Fibroblast of lung (primary cell): ENCODE data around the gene DHRS9.

Source experiments
- EZH2 ChIP-seq: IDR thresholded peaks from 2 replicates; pipeline ENCODE4 v1.5.1; 2012; ENCODE audit warnings: low read length, control low read depth, mild to moderate bottlenecking; ENCODE audit errors: missing control alignments
- TF ChIP-seq, protein P1 (sequence below), 2 donors: IDR thresholded peaks in 1 of 2; conservative IDR thresholded peaks in 1 of 2; 1 replicate in 1 of 2; 2 replicates in 1 of 2; pipeline ENCODE4 v1.5.1; 2011 to 2012; ENCODE audit warnings: low read length in 2 of 2, control low read depth in 1 of 2, inconsistent platforms in 1 of 2, low read depth in 1 of 2, mild to moderate bottlenecking in 1 of 2

DNA sequence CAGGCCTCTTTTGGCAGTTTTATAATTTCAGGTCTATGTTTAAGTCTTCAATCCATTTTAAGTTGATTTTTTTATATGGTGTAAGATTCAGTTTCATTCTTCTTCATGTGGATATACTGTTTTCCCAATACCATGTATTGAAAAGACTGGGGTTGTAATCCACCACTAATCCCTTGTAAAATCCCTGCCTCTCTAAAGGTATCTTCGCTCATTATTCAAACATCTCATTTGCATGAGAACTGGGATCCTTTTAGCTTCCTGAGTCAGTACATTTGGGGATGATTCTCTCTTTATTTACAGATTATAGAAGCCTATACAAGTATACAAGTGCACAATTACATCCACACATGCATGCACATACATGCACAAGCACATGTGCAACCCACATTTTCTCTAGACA, 25.3 kb downstream of the DHRS9 start:
- TF ChIP-seq, protein P1, sequence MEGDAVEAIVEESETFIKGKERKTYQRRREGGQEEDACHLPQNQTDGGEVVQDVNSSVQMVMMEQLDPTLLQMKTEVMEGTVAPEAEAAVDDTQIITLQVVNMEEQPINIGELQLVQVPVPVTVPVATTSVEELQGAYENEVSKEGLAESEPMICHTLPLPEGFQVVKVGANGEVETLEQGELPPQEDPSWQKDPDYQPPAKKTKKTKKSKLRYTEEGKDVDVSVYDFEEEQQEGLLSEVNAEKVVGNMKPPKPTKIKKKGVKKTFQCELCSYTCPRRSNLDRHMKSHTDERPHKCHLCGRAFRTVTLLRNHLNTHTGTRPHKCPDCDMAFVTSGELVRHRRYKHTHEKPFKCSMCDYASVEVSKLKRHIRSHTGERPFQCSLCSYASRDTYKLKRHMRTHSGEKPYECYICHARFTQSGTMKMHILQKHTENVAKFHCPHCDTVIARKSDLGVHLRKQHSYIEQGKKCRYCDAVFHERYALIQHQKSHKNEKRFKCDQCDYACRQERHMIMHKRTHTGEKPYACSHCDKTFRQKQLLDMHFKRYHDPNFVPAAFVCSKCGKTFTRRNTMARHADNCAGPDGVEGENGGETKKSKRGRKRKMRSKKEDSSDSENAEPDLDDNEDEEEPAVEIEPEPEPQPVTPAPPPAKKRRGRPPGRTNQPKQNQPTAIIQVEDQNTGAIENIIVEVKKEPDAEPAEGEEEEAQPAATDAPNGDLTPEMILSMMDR (conservative IDR thresholded peaks at IDR 0.05 in 1 of 2, IDR thresholded peaks at IDR 0.05 in 1 of 2; ENCODE audit: low read depth in 1 of 2, low read length in 2 of 2): no peak
- TF ChIP-seq EZH2: no peak
